AG09309 (cell line): Measurements from ENCODE around the gene ACAP2.

Experiments used
- DNase-seq: peaks from one replicate; pipeline ENCODE4 v3.0.0-alpha.2; 2010; ENCODE audit warnings: low read depth
- H3K4me3 ChIP-seq: 2 replicates; pipeline ENCODE4 v1.5.1; 2011; ENCODE audit warnings: mild to moderate bottlenecking, low read depth, low read length, moderate library complexity; ENCODE audit not compliant: control insufficient read depth
- CTCF ChIP-seq: IDR thresholded peaks from 2 replicates; pipeline ENCODE4 v1.5.1; 2011; ENCODE audit warnings: mild to moderate bottlenecking, low read depth, low read length, inconsistent platforms; ENCODE audit not compliant: insufficient read depth, control insufficient read depth; ENCODE audit errors: missing control alignments

ACAP2 gene

GRCh38 chr3:195285372-195285771 lies 157.4 kb downstream of the ACAP2 start:
- no peak overlapping the region for H3K4me3 ChIP-seq
- TF ChIP-seq CTCF, result no peak

DNA sequence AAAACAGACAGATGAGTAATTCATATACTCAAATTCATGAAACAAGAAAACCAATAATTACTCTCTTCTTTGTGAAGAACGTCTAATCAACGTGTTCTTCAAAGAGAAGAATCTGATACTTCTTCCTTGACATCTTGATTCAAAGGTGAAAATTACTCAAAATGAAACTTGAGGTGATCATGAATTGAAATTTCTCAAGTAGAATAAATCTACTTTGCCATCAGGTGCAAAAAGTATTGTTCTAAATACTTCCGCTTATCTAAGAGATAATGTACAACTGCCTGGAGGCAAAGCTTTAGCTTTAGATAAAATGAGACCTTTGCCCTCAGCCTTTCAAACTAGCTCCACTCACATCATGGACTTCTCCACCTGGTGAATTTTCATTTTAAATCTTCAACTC lies 158.0 kb downstream of the ACAP2 start:
- no peak for DNase-seq
- no peak for TF ChIP-seq CTCF
- H3K4me3 ChIP-seq, result no peak overlapping the region

More at GRCh38 chr3:195285372-195285771, 157.4 kb downstream of the ACAP2 start:
- no peak for DNase-seq

DNA sequence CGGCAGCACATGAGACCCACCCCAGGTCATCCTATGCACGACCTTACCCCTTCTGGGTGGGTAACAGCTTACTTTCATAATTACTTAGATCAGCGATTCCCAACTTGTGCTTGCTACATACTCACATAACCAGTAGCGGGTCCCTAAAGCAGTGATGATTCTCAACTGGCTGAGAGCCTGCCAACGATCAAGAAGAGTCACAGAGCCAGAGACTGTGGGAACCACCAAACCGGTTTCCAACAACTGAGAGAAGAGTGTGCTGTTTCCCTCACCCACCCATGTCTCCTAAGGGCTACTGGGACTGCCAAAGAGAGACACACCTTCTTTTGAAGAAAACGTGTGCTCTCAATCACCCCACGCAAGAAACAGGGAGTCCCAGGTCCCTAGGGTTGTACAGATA lies 159.9 kb downstream of the ACAP2 start:
- no peak overlapping the region for H3K4me3 ChIP-seq
- TF ChIP-seq CTCF, result no peak
- no peak for DNase-seq

GRCh38 chr3:195274259-195274966 lies 168.4 kb downstream of the ACAP2 start:
- no peak for TF ChIP-seq CTCF
- H3K4me3 ChIP-seq, result no peak overlapping the region
- no peak for DNase-seq

- TF ChIP-seq CTCF, result peak; percentile 77
- peak overlapping the region; percentile 57 for H3K4me3 ChIP-seq
- DNase-seq, result peak; percentile 24
Measured at GRCh38 chr3:195271410-195272243, 171.2 kb downstream of the ACAP2 start.

- peak within 1 kb of the TSS; percentile 57 for H3K4me3 ChIP-seq
- DNase-seq, result no peak
Measured at GRCh38 chr3:195270817-195271409, 171.9 kb downstream of the ACAP2 start, which contains the start of gene XXYLT1. XXYLT1 (minus strand) TSS chr3:195271159; CDS start chr3:195271058, 101 bp downstream.

More at GRCh38 chr3:195270817-195271409, 171.9 kb downstream of the ACAP2 start, which contains the start of gene XXYLT1:
- peak; percentile 43 for TF ChIP-seq CTCF
